Heart left ventricle (tissue), 16 donors: ENCODE data around the gene CCDC51. TPM values are rescaled to one million over a fixed set of nuclear protein-coding genes. Genes with fewer than 3 reads are reported as not detected.
A peak's percentile ranks its signal among the peaks of the same experiment; 100 is the strongest.

Experiments used
- ATAC-seq, 4 donors: fragments of 200-7000 bp; cut with Tn5 transposase; one replicate each; pipeline ENCODE4 v1.9.1; 2020 to 2022; ENCODE audit warnings: moderate library complexity in 4 of 4, mild to moderate bottlenecking in 3 of 4, moderate number of reproducible peaks in 1 of 4
- DNase-seq, 5 donors: peaks; one replicate each; pipeline ENCODE4 v3.0.0-alpha.2; 2020
- H3K27ac ChIP-seq, 12 donors: fragments of 200-600 bp; sonication (generic) in 4 of 12; one replicate each; pipeline versions ENCODE4 v1.5.0 to v1.8.0; 2016 to 2022; ENCODE audit warnings: mild to moderate bottlenecking in 2 of 12
- H3K27me3 ChIP-seq, 9 donors: fragments of 200-600 bp; sonication (generic) in 2 of 9; one replicate each; pipeline versions ENCODE4 v1.5.1 to v1.8.0; 2016 to 2022; ENCODE audit warnings: mild to moderate bottlenecking in 3 of 9
- H3K36me3 ChIP-seq, 9 donors: fragments of 200-600 bp; sonication (generic) in 2 of 9; one replicate each; pipeline versions ENCODE4 v1.5.0 to v1.8.0; 2018 to 2022; ENCODE audit warnings: mild to moderate bottlenecking in 2 of 9
- H3K4me1 ChIP-seq, 12 donors: fragments of 200-600 bp; sonication (generic) in 4 of 12; one replicate each; pipeline versions ENCODE4 v1.5.0 to v1.8.0; 2016 to 2022; ENCODE audit warnings: mild to moderate bottlenecking in 3 of 12
- H3K4me3 ChIP-seq, 12 donors: fragments of 200-600 bp; sonication (generic) in 4 of 12; one replicate each; pipeline versions ENCODE4 v1.5.0 to v1.8.0; 2017 to 2022; ENCODE audit warnings: mild to moderate bottlenecking in 9 of 12, moderate library complexity in 4 of 12
- H3K9me3 ChIP-seq, 12 donors: fragments of 200-600 bp; sonication (generic) in 4 of 12; one replicate each; pipeline versions ENCODE4 v1.5.0 to v1.8.0; 2016 to 2022; ENCODE audit warnings: mild to moderate bottlenecking in 1 of 12
- CTCF ChIP-seq, 12 donors: fragments of 200-600 bp; sonication (generic) in 4 of 12; IDR thresholded peaks; one replicate each; pipeline versions ENCODE4 v1.5.0 to v1.8.0; 2018 to 2022; ENCODE audit warnings: antibody characterized with exemption in 12 of 12, mild to moderate bottlenecking in 5 of 12
- POLR2A ChIP-seq, 2 donors: fragments of 450-650 bp; IDR thresholded peaks; one replicate each; pipeline ENCODE4 v1.6.1; 2017; ENCODE audit warnings: antibody characterized with exemption in 2 of 2, mild to moderate bottlenecking in 2 of 2, moderate library complexity in 2 of 2
- WGBS, 4 donors: extraction: QIAGEN DNeasy Blood & Tissue Kit in 2 of 4; methylation state at CpG; one replicate each; pipeline versions ENCODE4 v1.1.5 to v1.1.7; 2013 to 2018; 5-methylcytosine and 5-hydroxymethylcytosine counted together
- intact Hi-C, 10 donors: fragments of 100-400 bp; cut with DNase I; formaldehyde crosslinking; loops; one replicate each; pipeline versions ENCODE4 v1.11.1 to v1.14.2; 2022
- polyA plus RNA-seq, 2 donors: library from polyadenylated mRNA; stranded (reverse); fragments of 200-250 nt; gene quantifications; one replicate each; pipeline ENCODE4 v1.2.3, GENCODE V29; 2013
- total RNA-seq, 9 donors: library from RNA; depleted of rRNA in 2 of 9; stranded (reverse); fragments of >200 nt in 2 of 9; fragmentation: NEBNext Ultra II Directional in 3 of 9; extraction: Animal tissue kit (Norgen Biotek cat#: 25700) in 3 of 9; gene quantifications; one replicate each; pipeline versions ENCODE4 v1.1.0 to v1.2.4, GENCODE V29; 2016 to 2023
- donor health status: ischemic (EF 13 %, LVEDD 7.1; RV severe dilation, severe dysfunction).
- donor health status: healthy with polysubstance abuse.
- donor health status: DM: no; HTN: yes; CAD: no.
- donor health status: DM: no; HTN: no; CAD: no.
- donor health status: ischemic (EF 25% LVEDD 6.9; RV normal size, moderate dysfunction).
- donor health status: ischemic (EF 25% LVEDD 5.7; RV mildly dilated, moderate dysfunction).
- donor health status: healthy.
- donor health status: DM: yes; HTN: yes; CAD: no.
- donor health status: ischemic (EF 35%, LVEDD 5.7; RV mildly dilated, moderate dysfunction).
- donor health status: nonischemic (EF 11% LVEDD 7.7; RV severe dilation, severe dysfunction).
- donor health status: DM: yes; HTN: yes; CAD: no.
- donor health status: PGD.
- donor health status: ischemic (EF 29% LVEDD 5.4; RV normal size, mild dysfunction).
- donor health status: nonischemic (EF 23%, LVEDD 6.1; RV moderate dilation, normal function).

CCDC51 gene
- total and polyA plus RNA-seq, 11 donors, result 8.2 to 14.8 (median 11.6) TPM

GRCh38 chr3:48467473-48468267 is 27.8 kb upstream of the CCDC51 start:
- DNase-seq, result no peak
- peak overlapping the region in 10 of 12 donors; percentile 29 to 84 (median 65) for H3K4me3 ChIP-seq
- WGBS, 4 donors, result 58 to 67% (median 60%) methylated on average over 6 to 7 of the region's 7 CpGs

GRCh38 chr3:48467110-48467454 is 27.2 kb upstream of the CCDC51 start:
- H3K4me3 ChIP-seq, result peak overlapping the region; percentile 24 to 84 (median 62)
- H3K27ac ChIP-seq, result peak overlapping the region; percentile 92 to 100 (median 99)
- intact Hi-C loops, result loop anchor here in 6 of 10 donors (5.0 to 10.0 kb wide), 3 partner anchors 35 to 168 kb away; partner anchors contain the start of genes SHISA5 (in 4 of the 6) and SLC26A6 (in 1 of the 6)
- no peak for DNase-seq
- H3K36me3 ChIP-seq, result peaks cover 0 to 45% (median 19%) of the 10 kb centered on the region in 9 donors
- no peak for TF ChIP-seq POLR2A (IDR thresholded peaks at IDR 0.05)
- no peak for TF ChIP-seq CTCF (IDR thresholded peaks at IDR 0.05)
- 52 to 67% (median 58%) methylated on average over 6 to 9 of the region's 9 CpGs for whole genome bisulfite sequencing, 4 donors
- no peaks in the 10 kb centered on the region for H3K9me3 ChIP-seq
- peaks cover 17 to 76% (median 67%) of the 10 kb centered on the region in 12 donors for H3K4me1 ChIP-seq
- H3K27me3 ChIP-seq, result no peaks in the 10 kb centered on the region
- ATAC-seq, result no peak

More at GRCh38 chr3:48467473-48468267, 27.8 kb upstream of the CCDC51 start:
- intact Hi-C loops, result loop anchor here in 6 of 10 donors (5.0 to 10.0 kb wide), 3 partner anchors 35 to 167 kb away; partner anchors contain the start of genes SHISA5 (in 4 of the 6) and SLC26A6 (in 1 of the 6)
- Histone ChIP-seq H3K9me3 (no peaks in the 10 kb centered on the region), H3K36me3 (peaks cover 0 to 45% (median 19%) of the 10 kb centered on the region in 9 donors), H3K27me3 (no peaks in the 10 kb centered on the region), H3K27ac (peak overlapping the region; percentile 92 to 100 (median 99)), H3K4me1 (peaks cover 17 to 79% (median 71%) of the 10 kb centered on the region in 12 donors)
- TF ChIP-seq CTCF (IDR thresholded peaks at IDR 0.05) (no peak), POLR2A (IDR thresholded peaks at IDR 0.05) (no peak)
- no peak for ATAC-seq

- H3K27ac ChIP-seq, result peak overlapping the region; percentile 92 to 100 (median 99)
- TF ChIP-seq CTCF (IDR thresholded peaks at IDR 0.05) (no peak), POLR2A (IDR thresholded peaks at IDR 0.05) (no peak)
- peaks cover 0 to 48% (median 22%) of the 10 kb centered on the region in 9 donors for H3K36me3 ChIP-seq
- no peaks in the 10 kb centered on the region for H3K27me3 ChIP-seq
- no peaks in the 10 kb centered on the region for H3K9me3 ChIP-seq
- DNase-seq, result peak in 2 of 5 donors; percentile 42 to 48
- H3K4me1 ChIP-seq, result peaks cover 17 to 71% (median 62%) of the 10 kb centered on the region in 12 donors
- ATAC-seq, result peak in 2 of 4 donors; percentile 5 to 8
- peak overlapping the region; percentile 24 to 84 (median 62) for H3K4me3 ChIP-seq
- 29 to 48% (median 39%) methylated on average over 9 to 19 of the region's 19 CpGs for WGBS, 4 donors
- intact Hi-C loops, result loop anchor here in 6 of 10 donors (5.0 to 10.0 kb wide), 3 partner anchors 36 to 168 kb away; partner anchors contain the start of genes SHISA5 (in 4 of the 6) and SLC26A6 (in 1 of the 6)
Observed at GRCh38 chr3:48466386-48467109, 26.6 kb upstream of the CCDC51 start.
